ENCODE data around the gene GRM1.

- TF ChIP-seq CTCF (IDR thresholded peaks at IDR 0.05) (no peak), POLR2A (IDR thresholded peaks at IDR 0.05; ENCODE audit: low read depth) (no peak)
These were observed 181.7 kb downstream of the GRM1 start for GRCh38 chr6:146210406-146211083.
